OCI-LY1 (cell line): Measurements from ENCODE around the gene IMMP2L.

Experiments
- EZH2 ChIP-seq: fragments of 200-600 bp; sonication (generic), shearing (Covaris generic); IDR thresholded peaks from 2 replicates; pipeline ENCODE4 v1.8.0; 2017; ENCODE audit warnings: borderline replicate concordance, mixed run types, mild to moderate bottlenecking, antibody characterized with exemption, low read length, moderate library complexity, mixed read lengths
- TF ChIP-seq, protein P1 (sequence below): fragments of 200-600 bp; sonication (generic), shearing (Covaris generic); IDR thresholded peaks from 2 replicates; pipeline ENCODE4 v1.5.1; 2017; ENCODE audit warnings: mild to moderate bottlenecking, antibody characterized with exemption, low read length, moderate library complexity, mixed read lengths

DNA sequence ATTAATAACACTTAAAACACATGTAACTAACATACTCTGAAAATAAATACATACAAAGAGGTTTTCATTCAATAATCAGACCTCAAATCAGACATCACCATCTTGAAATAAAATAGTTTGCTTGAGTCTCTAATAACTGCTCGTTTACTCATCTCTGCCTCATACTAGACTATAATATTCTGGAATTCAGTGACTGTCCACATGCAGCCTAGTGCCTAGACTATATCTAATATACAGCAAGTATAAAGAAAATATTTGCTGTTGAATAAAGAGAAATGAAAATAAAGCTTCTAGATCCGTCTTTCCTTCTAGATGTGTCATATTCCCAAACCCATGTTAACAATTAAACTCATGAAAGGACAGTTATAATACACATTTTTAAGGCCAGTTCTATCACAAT is 707.6 kb downstream of the IMMP2L start:
- TF ChIP-seq, protein P1, sequence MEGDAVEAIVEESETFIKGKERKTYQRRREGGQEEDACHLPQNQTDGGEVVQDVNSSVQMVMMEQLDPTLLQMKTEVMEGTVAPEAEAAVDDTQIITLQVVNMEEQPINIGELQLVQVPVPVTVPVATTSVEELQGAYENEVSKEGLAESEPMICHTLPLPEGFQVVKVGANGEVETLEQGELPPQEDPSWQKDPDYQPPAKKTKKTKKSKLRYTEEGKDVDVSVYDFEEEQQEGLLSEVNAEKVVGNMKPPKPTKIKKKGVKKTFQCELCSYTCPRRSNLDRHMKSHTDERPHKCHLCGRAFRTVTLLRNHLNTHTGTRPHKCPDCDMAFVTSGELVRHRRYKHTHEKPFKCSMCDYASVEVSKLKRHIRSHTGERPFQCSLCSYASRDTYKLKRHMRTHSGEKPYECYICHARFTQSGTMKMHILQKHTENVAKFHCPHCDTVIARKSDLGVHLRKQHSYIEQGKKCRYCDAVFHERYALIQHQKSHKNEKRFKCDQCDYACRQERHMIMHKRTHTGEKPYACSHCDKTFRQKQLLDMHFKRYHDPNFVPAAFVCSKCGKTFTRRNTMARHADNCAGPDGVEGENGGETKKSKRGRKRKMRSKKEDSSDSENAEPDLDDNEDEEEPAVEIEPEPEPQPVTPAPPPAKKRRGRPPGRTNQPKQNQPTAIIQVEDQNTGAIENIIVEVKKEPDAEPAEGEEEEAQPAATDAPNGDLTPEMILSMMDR, result no peak
- TF ChIP-seq EZH2, result no peak
